HepG2 (cell line): Measurements from ENCODE around the gene LIPC. TPM values are rescaled to one million over a fixed set of nuclear protein-coding genes. Genes with fewer than 3 reads are reported as not detected.
A peak's percentile ranks its signal among the peaks of the same experiment; 100 is the strongest.

Experiments
- ATAC-seq: fragments of 200-7000 bp; cut with Tn5 transposase; 3 replicates; pipeline ENCODE4 v1.9.1; 2020; ENCODE audit warnings: mild to moderate bottlenecking, moderate library complexity
- BruUV-seq: library from RNA; stranded (reverse); fragments of 400-500 nt; replicated peaks from 2 replicates; lab custom pipeline; 2021; lab: Mats Ljungman, UMichigan
- CTCF ChIA-PET: fragments of 300-600 bp; formaldehyde crosslinking; extraction: SDS; loops from one replicate; lab custom pipeline; 2021; ENCODE audit warnings: low total read pairs, inconsistent platforms, low intra/inter-chr PET ratio; lab: Yijun Ruan, JAX
- POLR2A ChIA-PET: fragments of 350-600 bp; sonication (Branson Sonifier 250); formaldehyde crosslinking; loops from one replicate; lab custom pipeline; 2020; ENCODE audit warnings: antibody characterized with exemption, inconsistent platforms; lab: Yijun Ruan, JAX
- DNase-seq: peaks from one replicate; pipeline ENCODE4 v3.0.0-alpha.2; 2015; ENCODE audit warnings: low spot score
- FAIRE-seq: peaks from 3 replicates; lab custom pipeline; 2011; peaks lifted over from hg19 to GRCh38; lab: Jason Lieb, UNC
- H2AFZ ChIP-seq: one replicate; pipeline ENCODE4 v1.6.1; 2011; ENCODE audit warnings: low read length, inconsistent platforms
- H3K27ac ChIP-seq: fragments of 300-600 bp; 3 replicates; pipeline ENCODE4 v1.8.0; 2011; ENCODE audit warnings: mixed run types, mild to moderate bottlenecking, mixed read lengths, low read length, inconsistent platforms; ENCODE audit not compliant: insufficient read depth; ENCODE audit errors: extremely low read length
- H3K27me3 ChIP-seq, 2 experiments: fragments of 200-600 bp in 1 of 2; 2 replicates in 1 of 2; 3 replicates in 1 of 2; pipeline versions ENCODE4 v1.6.0 to v1.8.0; 2011; ENCODE audit warnings: low read length in 2 of 2, mild to moderate bottlenecking in 2 of 2, moderate library complexity in 2 of 2, inconsistent platforms in 1 of 2; ENCODE audit not compliant: insufficient read depth in 2 of 2, control insufficient read depth in 1 of 2
- H3K36me3 ChIP-seq, 2 experiments: fragments of 200-600 bp in 1 of 2; replicated peaks in 1 of 2; 2 replicates in 1 of 2; 3 replicates in 1 of 2; pipeline versions ENCODE4 v1.5.1 to v1.8.0; 2011; ENCODE audit warnings: low read length in 2 of 2, inconsistent platforms in 1 of 2; ENCODE audit not compliant: insufficient read depth in 2 of 2, control insufficient read depth in 1 of 2
- H3K4me1 ChIP-seq: 2 replicates; pipeline ENCODE4 v1.5.1; 2012; ENCODE audit warnings: low read length, inconsistent platforms; ENCODE audit not compliant: insufficient read depth
- H3K4me2 ChIP-seq: 2 replicates; pipeline ENCODE4 v1.6.0; 2011; ENCODE audit warnings: low read depth, low read length, inconsistent platforms
- H3K4me3 ChIP-seq, 3 experiments: fragments of 200-600 bp in 1 of 3; sonication (generic), shearing (Covaris generic) in 1 of 3; replicated peaks in 1 of 3; 2 replicates each; pipeline ENCODE4 v1.5.1; 2011 to 2016; ENCODE audit warnings: low read length in 3 of 3, inconsistent platforms in 2 of 3, low read depth in 2 of 3, mild to moderate bottlenecking in 2 of 3, control low read depth in 1 of 3, mixed read lengths in 1 of 3; ENCODE audit not compliant: insufficient read depth in 1 of 3
- H3K79me2 ChIP-seq: one replicate; pipeline ENCODE4 v1.6.1; 2011; ENCODE audit warnings: low read length, inconsistent platforms; ENCODE audit not compliant: insufficient read depth
- H3K9ac ChIP-seq: 2 replicates; pipeline ENCODE4 v1.6.0; 2011; ENCODE audit warnings: mild to moderate bottlenecking, low read depth, low read length, inconsistent platforms; ENCODE audit not compliant: insufficient read depth
- H3K9me3 ChIP-seq: 2 replicates; pipeline ENCODE4 v1.5.1; 2012; ENCODE audit warnings: mild to moderate bottlenecking, low read length
- H4K20me1 ChIP-seq: 2 replicates; pipeline ENCODE4 v1.6.0; 2011; ENCODE audit warnings: inconsistent platforms, mild to moderate bottlenecking, low read length, moderate library complexity; ENCODE audit not compliant: insufficient read depth
- DNMT1 ChIP-seq: sonication (generic); formaldehyde crosslinking; IDR thresholded peaks from 2 replicates; pipeline ENCODE4 v1.5.1; 2020; ENCODE audit warnings: mild to moderate bottlenecking, missing genetic modification reagents
- HDAC6 ChIP-seq: fragments of 200-600 bp; sonication (generic); IDR thresholded peaks from 2 replicates; pipeline ENCODE4 v1.7.0; 2017; ENCODE audit warnings: mild to moderate bottlenecking, antibody characterized with exemption, low read length, low read depth
- HNF4A ChIP-seq: sonication (generic); formaldehyde crosslinking; IDR thresholded peaks from 2 replicates; pipeline ENCODE4 v1.4.0; 2020; ENCODE audit warnings: missing genetic modification reagents
- KAT2B ChIP-seq: fragments of 150-350 bp; IDR thresholded peaks from 2 replicates; pipeline ENCODE4 v1.6.1; 2014; ENCODE audit warnings: low read depth, low read length, borderline replicate concordance
- POLR2G ChIP-seq: fragments of 200-400 bp; formaldehyde crosslinking; IDR thresholded peaks from 2 replicates; pipeline ENCODE4 v1.6.1; 2018; ENCODE audit warnings: mild to moderate bottlenecking, low read depth, low read length, moderate library complexity
- ZNF281 ChIP-seq: sonication (generic); formaldehyde crosslinking; IDR thresholded peaks from 2 replicates; pipeline ENCODE4 v1.4.0; 2020; ENCODE audit warnings: missing genetic modification reagents, borderline replicate concordance
- ZNF577 ChIP-seq: sonication (generic); formaldehyde crosslinking; IDR thresholded peaks from 2 replicates; pipeline ENCODE4 v1.4.0; 2020; ENCODE audit warnings: mild to moderate bottlenecking, low read depth, missing genetic modification reagents, borderline replicate concordance
- ZUFSP ChIP-seq: sonication (generic); formaldehyde crosslinking; IDR thresholded peaks from 2 replicates; pipeline ENCODE4 v1.9.0; 2021; ENCODE audit warnings: missing genetic modification reagents, mild to moderate bottlenecking, borderline replicate concordance
- WGBS: methylation state at CpG from one replicate; pipeline ENCODE4 v1.1.6; 2017; ENCODE audit warnings: low lambda C conversion rate; 5-methylcytosine and 5-hydroxymethylcytosine counted together
- in situ Hi-C: cut with HindIII; loops from 2 replicates; pipeline ENCODE4 v1.10.0; 2017; ENCODE audit warnings: low pct_unique_long_range_greater_than_20kb; ENCODE audit not compliant: extremely low pct_ligation_motif_present
- intact Hi-C: fragments of 100-400 bp; cut with micrococcal nuclease; formaldehyde crosslinking; loops from one replicate; pipeline ENCODE4 v1.10.0; 2022; ENCODE audit not compliant: unreplicated experiment
- polyA plus RNA-seq, 8 experiments: library from polyadenylated mRNA; depleted of rRNA in 3 of 8; stranded (reverse) in 7 of 8; unstranded in 1 of 8; fragments of >200 nt; fragmentation: Illumina TruSeq in 4 of 8; extraction: Trizol in 4 of 8; gene quantifications; 2 replicates each; pipeline versions ENCODE4 v1.2.1 to v1.2.3, GENCODE V29; 2011 to 2016; ENCODE audit warnings: low read depth in 4 of 8, missing spikeins in 1 of 8, mixed read lengths in 1 of 8; ENCODE audit not compliant: insufficient read depth in 1 of 8
- total RNA-seq, 5 experiments: library from RNA; depleted of rRNA; stranded (reverse); fragments of >200 nt; fragmentation: Illumina TruSeq; extraction: Trizol; gene quantifications; 2 replicates each; pipeline ENCODE4 v1.2.3, GENCODE V29; 2016; ENCODE audit warnings: low read depth in 1 of 5

Gene LIPC
- total and polyA plus RNA-seq, 2 of the 13 experiments (the other 11 are each of a cell fraction or from before 2014, with no cell fraction given): 26.0 to 38.0 TPM

GRCh38 chr15:58448331-58448730, 16.5 kb downstream of the LIPC start:
- H3K27ac ChIP-seq: no peak overlapping the region
- ATAC-seq (no peak), FAIRE-seq (no peak), DNase-seq (no peak)
- peaks cover 37% of the 10 kb centered on the region for H3K4me1 ChIP-seq
- H3K79me2 ChIP-seq: peaks cover 3% of the 10 kb centered on the region
- H4K20me1 ChIP-seq: no peaks in the 10 kb centered on the region
- H3K4me2 ChIP-seq: no peak overlapping the region
- in situ Hi-C loops (no loop called here), intact Hi-C loops (no loop called here)
- BruUV-seq: no TSS peak
- ChIA-PET POLR2A (no interaction called here), CTCF (no interaction called here)
- H3K9ac ChIP-seq: no peak overlapping the region
- H3K4me3 ChIP-seq: no peak overlapping the region
- peak; percentile 25; the same call in 1 of the 2 replicates for TF ChIP-seq HNF4A (CRISPR knock-in tag)
- no peak for TF ChIP-seq DNMT1 (CRISPR knock-in tag)
- no peak for TF ChIP-seq ZNF577 (CRISPR knock-in tag)
- TF ChIP-seq ZNF281 (CRISPR knock-in tag): no peak
- TF ChIP-seq ZUFSP (CRISPR knock-in tag): no peak
- no peak for TF ChIP-seq POLR2G
- no peak for TF ChIP-seq KAT2B
- no peak for TF ChIP-seq HDAC6
- no peaks in the 10 kb centered on the region for H3K9me3 ChIP-seq
- H3K27me3 ChIP-seq: no peaks in the 10 kb centered on the region
- WGBS: 84% methylated on average over 4 of the region's 5 CpGs
- H2AFZ ChIP-seq: no peak overlapping the region
- H3K36me3 ChIP-seq: no peaks in the 10 kb centered on the region; a peak in 1 of 5 replicates
